Hepatocyte (in vitro differentiated cells): ENCODE measurements around the gene APOBEC3F. TPM values are rescaled to one million over a fixed set of nuclear protein-coding genes. Genes with fewer than 3 reads are reported as not detected.
"Not testable (repeated sequence)": the region's sequence is repeated elsewhere in the genome, so short reads cannot be mapped to it uniquely, and the experiment has no call there.

Source experiments
- DNase-seq: peaks from one replicate; pipeline ENCODE4 v3.0.0-alpha.2; 2016; ENCODE audit warnings: low spot score
- H2AFZ ChIP-seq: fragments of 200-600 bp; sonication (generic); 2 replicates; pipeline ENCODE4 v1.6.0; 2016; ENCODE audit warnings: antibody characterized with exemption, mild to moderate bottlenecking
- H3K27ac ChIP-seq: fragments of 200-600 bp; sonication (generic); 2 replicates; pipeline ENCODE4 v1.5.1; 2016; ENCODE audit warnings: mild to moderate bottlenecking
- H3K27me3 ChIP-seq: fragments of 200-600 bp; sonication (generic); 2 replicates; pipeline ENCODE4 v1.6.1; 2016
- H3K36me3 ChIP-seq: fragments of 200-600 bp; sonication (generic); replicated peaks from 2 replicates; pipeline ENCODE4 v1.5.1; 2016; ENCODE audit warnings: low read depth; ENCODE audit not compliant: insufficient read depth
- H3K4me1 ChIP-seq: fragments of 200-600 bp; sonication (generic); 2 replicates; pipeline ENCODE4 v1.5.1; 2016; ENCODE audit warnings: mild to moderate bottlenecking, moderate library complexity; ENCODE audit not compliant: insufficient read depth
- H3K4me2 ChIP-seq: fragments of 200-600 bp; sonication (generic); 2 replicates; pipeline ENCODE4 v1.6.0; 2016
- H3K4me3 ChIP-seq: fragments of 200-600 bp; sonication (generic); 2 replicates; pipeline ENCODE4 v1.5.1; 2016; ENCODE audit warnings: mild to moderate bottlenecking
- H3K79me2 ChIP-seq: fragments of 200-600 bp; sonication (generic); 2 replicates; pipeline ENCODE4 v1.6.0; 2017; ENCODE audit warnings: mild to moderate bottlenecking
- H3K9me2 ChIP-seq: fragments of 200-600 bp; sonication (generic); replicated peaks from 2 replicates; pipeline ENCODE4 v1.6.0; 2017; ENCODE audit warnings: mild to moderate bottlenecking; ENCODE audit not compliant: insufficient read depth
- H3K9me3 ChIP-seq: fragments of 200-600 bp; sonication (generic); 2 replicates; pipeline ENCODE4 v1.5.1; 2016; ENCODE audit warnings: low read depth, mild to moderate bottlenecking
- H4K20me1 ChIP-seq: fragments of 200-600 bp; sonication (generic); 2 replicates; pipeline ENCODE4 v1.6.0; 2016; ENCODE audit warnings: mild to moderate bottlenecking; ENCODE audit not compliant: insufficient read depth, poor library complexity, severe bottlenecking
- CTCF ChIP-seq: fragments of 200-600 bp; sonication (generic); IDR thresholded peaks from 2 replicates; pipeline ENCODE4 v1.5.1; 2016; ENCODE audit warnings: antibody characterized with exemption, mild to moderate bottlenecking; ENCODE audit not compliant: poor library complexity
- EZH2 ChIP-seq: fragments of 200-600 bp; sonication (generic); IDR thresholded peaks from 2 replicates; pipeline ENCODE4 v1.6.1; 2016; ENCODE audit warnings: antibody characterized with exemption, mild to moderate bottlenecking, borderline replicate concordance
- EZH2phosphoT487 ChIP-seq: fragments of 200-600 bp; sonication (generic); IDR thresholded peaks from one replicate; pipeline ENCODE4 v1.6.1; 2018; ENCODE audit warnings: antibody characterized with exemption, mild to moderate bottlenecking, low read depth, moderate library complexity; ENCODE audit not compliant: unreplicated experiment, severe bottlenecking
- WGBS: methylation state at CpG from one replicate; pipeline ENCODE4 v1.1.6; 2016; ENCODE audit warnings: low lambda C conversion rate; ENCODE audit errors: missing lambda C conversion rate; 5-methylcytosine and 5-hydroxymethylcytosine counted together
- polyA plus RNA-seq: library from polyadenylated mRNA; unstranded; fragments of >200 nt; fragmentation: Nextera tagmentation; extraction: Ambion mirVana; gene quantifications from 2 replicates; pipeline ENCODE4 v1.2.1, GENCODE V29; 2016
- total RNA-seq: library from RNA; depleted of rRNA; stranded (reverse); fragments of >200 nt; gene quantifications from 2 replicates; pipeline ENCODE4 v1.2.3, GENCODE V29; 2014

APOBEC3F gene
- total and polyA plus RNA-seq, 2 experiments from 2014 or later: 1.2 to 8.8 TPM

GRCh38 chr22:39039306-39040126, 1.1 kb upstream of the APOBEC3F start:
- H3K4me1 ChIP-seq: peaks cover 11% of the 10 kb centered on the region
- H3K4me2 ChIP-seq: peak overlapping the region; percentile 93
- WGBS: 86% methylated on average over 19 of the region's 19 CpGs
- no peaks in the 10 kb centered on the region for H3K9me2 ChIP-seq
- no peaks in the 10 kb centered on the region for H3K36me3 ChIP-seq
- H3K27ac ChIP-seq: peak overlapping the region; percentile 43
- no peaks in the 10 kb centered on the region for H3K9me3 ChIP-seq
- TF ChIP-seq EZH2phosphoT487 (no peak), EZH2 (no peak), CTCF (no peak)
- H4K20me1 ChIP-seq: no peaks in the 10 kb centered on the region
- H3K27me3 ChIP-seq: no peaks in the 10 kb centered on the region
- H3K79me2 ChIP-seq: peaks cover 13% of the 10 kb centered on the region
- H3K4me3 ChIP-seq: no peak overlapping the region
- peak overlapping the region; percentile 49 for H2AFZ ChIP-seq
- no peak for DNase-seq

DNA sequence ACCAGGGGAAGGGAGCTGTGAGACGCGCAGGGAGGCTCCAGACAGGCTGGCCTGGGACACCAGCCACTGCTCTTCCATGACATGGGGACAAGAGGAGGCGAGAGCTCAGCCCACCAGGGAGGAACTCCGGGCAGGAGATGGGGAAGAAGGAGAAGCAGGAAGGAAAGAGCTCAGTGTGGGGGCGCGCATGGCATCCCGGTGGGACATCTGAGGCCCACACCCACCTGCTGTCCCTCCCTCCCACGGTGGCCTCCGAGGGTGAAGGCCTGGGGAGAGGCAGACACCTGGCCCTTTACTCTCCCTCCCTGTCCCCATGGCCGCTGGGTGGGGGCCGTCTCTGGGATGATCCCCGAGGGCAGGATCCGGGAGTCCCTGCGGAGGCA, 518 bp upstream of the APOBEC3F start:
- Histone ChIP-seq H2AFZ (peak overlapping the region; percentile 49), H3K4me2 (peak overlapping the region; percentile 93), H3K27ac (peak overlapping the region; percentile 43), H3K79me2 (peaks cover 13% of the 10 kb centered on the region), H3K4me1 (peaks cover 11% of the 10 kb centered on the region)
- not testable (repeated sequence) for DNase-seq, H3K27me3 ChIP-seq, H4K20me1 ChIP-seq, H3K9me3 ChIP-seq, H3K9me2 ChIP-seq, H3K4me3 ChIP-seq, H3K36me3 ChIP-seq
- WGBS: 20% methylated on average over 14 of the region's 14 CpGs

- Histone ChIP-seq H3K4me2 (peak overlapping the region; percentile 93), H3K4me3 (no peak overlapping the region)
These were observed 1.2 kb downstream of the APOBEC3F start for GRCh38 chr22:39041908-39042307.

DNA sequence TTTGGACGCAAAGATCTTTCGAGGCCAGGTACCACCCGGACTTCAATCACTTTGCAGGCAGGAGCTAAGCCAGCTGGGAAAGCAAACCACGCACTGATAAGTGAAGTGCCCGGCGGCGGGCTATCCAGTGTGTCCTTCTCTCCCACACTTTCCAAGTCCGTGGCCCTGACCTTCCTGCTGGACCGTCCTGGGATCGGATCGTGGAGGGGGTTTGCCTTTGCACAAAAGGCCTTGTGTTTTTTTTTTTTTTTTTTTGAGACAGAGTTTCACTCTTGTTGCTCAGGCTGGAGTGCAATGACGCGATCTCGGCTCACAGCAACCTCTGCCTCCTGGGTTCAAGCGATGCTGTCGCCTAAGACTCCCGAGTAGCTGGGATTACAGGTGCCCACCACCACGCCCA, 2.4 kb downstream of the APOBEC3F start:
- not testable (repeated sequence) for H3K9me3 ChIP-seq, H3K36me3 ChIP-seq, H3K4me3 ChIP-seq, H4K20me1 ChIP-seq, H3K4me2 ChIP-seq, DNase-seq, H3K27me3 ChIP-seq, H3K9me2 ChIP-seq, H3K27ac ChIP-seq, H2AFZ ChIP-seq
- Histone ChIP-seq H3K4me1 (peaks cover 11% of the 10 kb centered on the region), H3K79me2 (peaks cover 13% of the 10 kb centered on the region)
- WGBS: 93% methylated on average over 18 of the region's 18 CpGs

More at GRCh38 chr22:39041908-39042307, 1.2 kb downstream of the APOBEC3F start:
- H3K36me3 ChIP-seq: no peaks in the 10 kb centered on the region
- WGBS: 96% methylated on average over 7 of the region's 7 CpGs
- H2AFZ ChIP-seq: no peak overlapping the region
- H3K27ac ChIP-seq: no peak overlapping the region
- no peaks in the 10 kb centered on the region for H4K20me1 ChIP-seq
- TF ChIP-seq EZH2: no peak
- no peak for TF ChIP-seq CTCF
- no peak for TF ChIP-seq EZH2phosphoT487
- H3K9me3 ChIP-seq: no peaks in the 10 kb centered on the region
- no peaks in the 10 kb centered on the region for H3K27me3 ChIP-seq
- no peaks in the 10 kb centered on the region for H3K9me2 ChIP-seq
- peaks cover 11% of the 10 kb centered on the region for H3K4me1 ChIP-seq
- no peak for DNase-seq
- peaks cover 13% of the 10 kb centered on the region for H3K79me2 ChIP-seq

DNA sequence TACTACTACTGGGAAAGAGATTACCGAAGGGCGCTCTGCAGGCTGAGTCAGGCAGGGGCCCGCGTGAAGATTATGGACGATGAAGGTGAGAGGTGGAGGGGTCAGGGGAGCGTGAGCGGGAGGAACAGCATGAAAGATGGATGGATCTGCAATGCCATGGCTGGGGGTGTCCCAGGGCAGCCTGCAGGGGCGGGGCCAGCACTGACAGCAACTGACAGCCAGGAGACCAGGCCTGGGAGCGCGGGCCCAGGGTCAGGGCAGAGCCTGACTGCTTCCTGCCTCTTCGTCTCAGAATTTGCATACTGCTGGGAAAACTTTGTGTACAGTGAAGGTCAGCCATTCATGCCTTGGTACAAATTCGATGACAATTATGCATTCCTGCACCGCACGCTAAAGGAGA, 4.5 kb downstream of the APOBEC3F start:
- H3K4me3 ChIP-seq, H3K9me2 ChIP-seq, H3K4me2 ChIP-seq, H3K9me3 ChIP-seq, DNase-seq, H3K36me3 ChIP-seq, H2AFZ ChIP-seq, H4K20me1 ChIP-seq, H3K27ac ChIP-seq, H3K27me3 ChIP-seq: not testable (repeated sequence)
- 82% methylated on average over 13 of the region's 14 CpGs for WGBS
- Histone ChIP-seq H3K4me1 (peaks cover 11% of the 10 kb centered on the region), H3K79me2 (peaks cover 13% of the 10 kb centered on the region)

DNA sequence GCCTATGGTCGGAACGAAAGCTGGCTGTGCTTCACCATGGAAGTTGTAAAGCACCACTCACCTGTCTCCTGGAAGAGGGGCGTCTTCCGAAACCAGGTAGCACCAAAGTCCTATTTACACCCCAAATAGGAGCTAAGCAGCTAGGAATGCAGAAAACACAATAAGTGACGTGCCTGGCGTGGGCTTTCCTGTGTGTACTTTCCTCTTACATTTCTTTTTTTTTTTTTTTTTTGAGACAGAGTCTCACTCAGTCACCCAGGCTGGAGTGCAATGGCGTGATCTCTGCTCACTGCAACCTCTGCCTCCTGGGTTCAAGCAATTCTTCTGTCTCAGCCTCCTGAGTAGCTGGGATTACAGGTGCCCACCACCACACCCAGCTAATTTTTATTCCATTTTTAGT, 8.8 kb downstream of the APOBEC3F start:
- H3K9me3 ChIP-seq, H3K4me2 ChIP-seq, H3K27me3 ChIP-seq, H2AFZ ChIP-seq, DNase-seq, H3K9me2 ChIP-seq, H3K36me3 ChIP-seq, H4K20me1 ChIP-seq, H3K4me1 ChIP-seq, H3K4me3 ChIP-seq, H3K79me2 ChIP-seq, H3K27ac ChIP-seq: not testable (repeated sequence)
- 81% methylated on average over 7 of the region's 7 CpGs for WGBS

DNA sequence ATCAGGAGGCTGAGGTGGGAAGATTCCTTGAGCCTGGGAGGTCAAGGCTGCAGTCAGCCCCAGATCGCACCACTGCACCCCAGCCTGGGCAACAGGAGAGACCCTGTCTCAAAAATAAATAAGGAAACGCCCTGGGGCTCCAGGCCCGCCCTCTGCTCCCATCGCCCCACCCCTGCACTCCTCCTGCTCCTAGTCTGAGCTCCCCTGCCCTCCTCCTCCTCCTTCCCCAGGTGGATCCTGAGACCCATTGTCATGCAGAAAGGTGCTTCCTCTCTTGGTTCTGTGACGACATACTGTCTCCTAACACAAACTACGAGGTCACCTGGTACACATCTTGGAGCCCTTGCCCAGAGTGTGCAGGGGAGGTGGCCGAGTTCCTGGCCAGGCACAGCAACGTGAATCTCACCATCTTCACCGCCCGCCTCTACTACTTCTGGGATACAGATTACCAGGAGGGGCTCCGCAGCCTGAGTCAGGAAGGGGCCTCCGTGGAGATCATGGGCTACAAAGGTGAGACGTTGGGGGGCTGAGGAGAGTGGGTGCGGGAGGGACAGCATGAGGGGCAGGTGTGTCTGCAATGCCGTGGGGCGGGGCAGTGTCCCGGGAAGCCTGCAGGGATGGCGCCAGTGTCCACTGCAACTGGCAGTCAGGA, 11.3 kb downstream of the APOBEC3F start:
- H3K9me2 ChIP-seq, H4K20me1 ChIP-seq, H3K36me3 ChIP-seq, DNase-seq, H3K4me2 ChIP-seq, H3K27me3 ChIP-seq, H2AFZ ChIP-seq, H3K9me3 ChIP-seq, H3K27ac ChIP-seq, H3K79me2 ChIP-seq, H3K4me3 ChIP-seq, H3K4me1 ChIP-seq: not testable (repeated sequence)
- 78% methylated on average over 11 of the region's 18 CpGs for WGBS
